Left lobe of liver (tissue), 2 donors: ENCODE measurements around the gene PRKAB2. TPM values are rescaled to one million over a fixed set of nuclear protein-coding genes. Genes with fewer than 3 reads are reported as not detected.
"Not testable (repeated sequence)": the region's sequence is repeated elsewhere in the genome, so short reads cannot be mapped to it uniquely, and the experiment has no call there.

Experiments
- ATAC-seq: fragments of 200-7000 bp; cut with Tn5 transposase; one replicate; pipeline ENCODE4 v1.9.1; 2020; ENCODE audit warnings: mild to moderate bottlenecking, moderate library complexity
- DNase-seq: peaks from one replicate; pipeline ENCODE4 v3.0.0-alpha.2; 2020; ENCODE audit warnings: low spot score
- total RNA-seq: library from RNA; stranded (reverse); gene quantifications from one replicate; pipeline ENCODE4 v1.2.1, GENCODE V29; 2021
- donor health status: DM: no; HTN: no; CAD: no; lungs with moderate emphysema.
- donor health status: DM: no; HTN: yes; CAD: no.

PRKAB2 gene
- total RNA-seq, 1 donor from 2014 or later = 35.3 TPM

GRCh38 chr1:147111381-147112130 is 60.7 kb downstream of the PRKAB2 start:
- ATAC-seq (no peak), DNase-seq (no peak)

GRCh38 chr1:147110872-147111271 is 61.4 kb downstream of the PRKAB2 start:
- peak; percentile 64 for ATAC-seq
- no peak for DNase-seq

- ATAC-seq = no peak
- DNase-seq = no peak
Measured at GRCh38 chr1:147110434-147110833, 61.8 kb downstream of the PRKAB2 start.

- ATAC-seq (peak; percentile 84), DNase-seq (peak; percentile 94)
Measured at GRCh38 chr1:147109762-147110161, 62.5 kb downstream of the PRKAB2 start.

- no peak for DNase-seq
- no peak for ATAC-seq
Measured at GRCh38 chr1:147109041-147109440, 63.2 kb downstream of the PRKAB2 start.

GRCh38 chr1:147106407-147106881 is 65.8 kb downstream of the PRKAB2 start:
- ATAC-seq, DNase-seq: not testable (repeated sequence)

GRCh38 chr1:147105909-147106308 is 66.4 kb downstream of the PRKAB2 start:
- ATAC-seq (no peak), DNase-seq (no peak)

Other genes starting within 250 kb of the PRKAB2 start
- 17.7 TPM for gene NBPF12, start 234.1 kb downstream of the PRKAB2 start, total RNA-seq
- gene FMO5, start 52.9 kb upstream of the PRKAB2 start, total RNA-seq = 108 TPM
- 27.9 TPM for gene CHD1L, start 70.2 kb upstream of the PRKAB2 start, total RNA-seq